GM19099 (cell line): Measurements from ENCODE around the gene QSOX2.

ENCODE experiments used
- POLR2A ChIP-seq: IDR thresholded peaks from 3 replicates; pipeline ENCODE4 v1.6.1; 2011; ENCODE audit warnings: low read depth; ENCODE audit not compliant: insufficient read length; ENCODE audit errors: extremely low read depth

Gene QSOX2

DNA sequence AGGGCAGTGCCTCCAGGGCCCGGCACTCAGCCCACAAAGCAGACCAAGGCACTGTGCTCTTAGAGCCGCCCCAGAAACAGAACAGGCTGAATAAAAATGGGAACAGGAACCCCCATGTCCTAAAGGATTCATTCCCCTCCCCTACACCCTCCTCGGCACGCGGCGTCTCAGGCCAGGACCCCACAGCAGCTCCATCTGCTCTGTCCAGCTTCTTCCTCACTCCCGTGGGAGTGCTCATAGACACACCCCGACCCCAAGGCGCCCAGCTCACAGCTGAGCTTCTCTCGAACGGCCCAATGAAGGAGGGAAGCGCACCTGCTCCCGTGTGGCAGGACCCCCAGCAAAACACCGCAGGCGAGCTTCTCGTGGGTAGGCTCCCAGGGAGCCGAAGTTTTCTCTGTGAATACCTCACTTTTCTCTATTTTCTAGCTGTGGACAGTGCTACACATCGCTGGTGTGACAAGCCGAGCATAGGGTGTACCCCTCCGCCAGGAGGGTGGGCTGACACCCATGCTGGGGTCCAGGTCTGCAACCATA lies 15.4 kb upstream of the QSOX2 start:
- TF ChIP-seq POLR2A, result no peak

DNA sequence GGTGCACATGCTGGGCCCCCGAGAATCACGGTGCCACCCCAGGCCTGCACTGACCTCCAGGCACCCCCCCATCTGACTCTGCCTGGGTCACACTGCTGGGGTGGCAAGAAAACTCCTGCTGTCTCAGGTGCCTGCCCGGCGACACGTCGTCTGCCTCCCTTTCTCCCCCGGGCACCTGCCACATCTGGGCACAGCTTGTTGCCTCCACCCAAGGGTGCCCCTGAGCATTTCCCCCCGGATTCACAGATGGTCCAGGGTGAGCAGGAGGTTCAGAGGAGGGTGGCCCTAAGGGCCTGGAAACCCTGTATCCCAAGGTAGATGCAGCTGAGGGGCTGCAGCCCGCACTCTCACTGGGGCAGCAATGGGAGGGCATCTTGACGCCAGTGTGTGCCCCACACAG lies 14.9 kb upstream of the QSOX2 start:
- TF ChIP-seq POLR2A, result no peak

DNA sequence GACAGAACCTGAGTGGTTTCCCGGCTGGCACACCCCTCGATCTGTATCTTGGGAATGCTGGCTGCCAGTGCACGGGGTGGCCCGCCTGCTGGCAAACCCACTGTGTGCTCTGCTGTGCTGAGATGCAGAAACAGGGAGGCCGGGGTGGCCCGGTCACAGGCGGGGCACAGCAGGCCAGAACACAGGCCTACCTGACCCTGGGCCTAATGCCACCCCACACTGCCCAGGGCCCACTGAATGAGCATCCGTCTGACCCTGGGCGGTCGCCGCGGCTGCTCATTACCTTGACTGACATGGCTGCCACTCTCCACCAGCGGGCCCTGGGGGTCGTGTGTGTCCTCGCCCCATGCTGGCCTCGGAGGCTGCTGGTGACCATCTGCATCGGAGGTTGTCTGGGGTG lies 14.2 kb upstream of the QSOX2 start:
- TF ChIP-seq POLR2A, result no peak

DNA sequence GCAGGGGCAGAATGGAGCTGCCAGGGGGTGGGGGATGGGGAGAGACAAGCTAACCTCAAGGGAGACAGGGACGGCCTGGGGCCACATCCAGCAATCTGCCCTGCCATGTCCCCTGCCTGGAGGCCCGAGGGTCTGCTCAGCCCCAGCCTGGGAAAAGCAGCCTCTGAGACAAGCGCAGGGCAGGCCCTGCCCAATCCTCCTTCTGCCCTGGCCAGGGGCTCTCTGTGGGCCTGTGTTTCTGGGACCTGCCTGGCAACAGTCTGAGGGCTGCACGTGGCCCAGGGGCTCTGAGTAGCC lies 13.9 kb upstream of the QSOX2 start:
- no peak for TF ChIP-seq POLR2A

DNA sequence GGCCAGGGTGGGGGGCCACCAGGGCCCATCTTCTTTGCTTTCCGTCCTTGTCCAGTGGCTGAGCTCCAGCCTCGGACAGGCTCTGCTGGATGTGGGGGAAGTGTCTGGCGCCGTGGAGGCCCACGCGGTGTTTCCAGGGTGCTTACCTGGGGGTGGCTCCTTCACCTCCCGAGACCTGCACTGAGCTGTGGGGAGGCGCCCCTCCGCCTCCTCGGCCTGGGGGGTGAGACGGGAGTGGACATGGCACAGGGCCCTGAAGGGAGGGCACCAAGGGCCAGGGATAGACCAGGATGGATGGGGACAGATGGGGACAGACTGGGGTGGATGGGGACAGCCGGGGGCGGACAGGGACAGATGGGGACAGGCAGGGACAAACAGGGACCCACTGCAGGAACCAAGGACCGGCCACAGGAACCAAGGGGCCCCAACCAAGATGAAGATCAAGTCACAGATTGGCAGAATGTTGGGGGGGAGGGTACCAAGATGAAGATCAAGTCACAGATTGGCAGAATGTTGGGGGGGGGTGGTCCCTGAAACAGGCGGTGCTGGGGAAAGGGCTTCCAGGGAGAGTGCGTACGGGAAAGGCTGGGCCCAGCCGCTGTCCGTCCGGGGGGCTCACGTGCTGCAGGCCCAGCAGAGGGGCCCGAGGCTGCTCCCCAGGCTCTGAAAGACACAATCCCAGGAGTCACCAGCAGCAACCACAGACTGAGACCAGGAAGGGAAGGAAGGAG lies 13.3 kb upstream of the QSOX2 start:
- TF ChIP-seq POLR2A, result no peak

DNA sequence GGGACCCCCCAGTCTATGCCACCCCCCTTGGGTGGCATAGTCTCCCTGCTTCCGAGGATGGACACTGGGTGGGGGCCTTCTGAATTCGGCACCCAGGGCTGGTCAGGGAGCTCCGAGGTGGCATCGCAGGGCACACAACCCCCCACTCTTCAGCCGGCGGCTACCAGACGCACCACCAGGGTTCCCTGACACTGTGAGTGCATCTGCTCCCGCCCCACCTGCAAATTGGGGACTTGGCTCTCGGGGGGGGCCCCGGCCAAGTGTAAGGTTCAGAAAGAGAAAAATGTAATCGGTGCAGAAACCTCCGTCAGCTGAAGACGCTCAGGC lies 12.7 kb upstream of the QSOX2 start:
- no peak for TF ChIP-seq POLR2A

DNA sequence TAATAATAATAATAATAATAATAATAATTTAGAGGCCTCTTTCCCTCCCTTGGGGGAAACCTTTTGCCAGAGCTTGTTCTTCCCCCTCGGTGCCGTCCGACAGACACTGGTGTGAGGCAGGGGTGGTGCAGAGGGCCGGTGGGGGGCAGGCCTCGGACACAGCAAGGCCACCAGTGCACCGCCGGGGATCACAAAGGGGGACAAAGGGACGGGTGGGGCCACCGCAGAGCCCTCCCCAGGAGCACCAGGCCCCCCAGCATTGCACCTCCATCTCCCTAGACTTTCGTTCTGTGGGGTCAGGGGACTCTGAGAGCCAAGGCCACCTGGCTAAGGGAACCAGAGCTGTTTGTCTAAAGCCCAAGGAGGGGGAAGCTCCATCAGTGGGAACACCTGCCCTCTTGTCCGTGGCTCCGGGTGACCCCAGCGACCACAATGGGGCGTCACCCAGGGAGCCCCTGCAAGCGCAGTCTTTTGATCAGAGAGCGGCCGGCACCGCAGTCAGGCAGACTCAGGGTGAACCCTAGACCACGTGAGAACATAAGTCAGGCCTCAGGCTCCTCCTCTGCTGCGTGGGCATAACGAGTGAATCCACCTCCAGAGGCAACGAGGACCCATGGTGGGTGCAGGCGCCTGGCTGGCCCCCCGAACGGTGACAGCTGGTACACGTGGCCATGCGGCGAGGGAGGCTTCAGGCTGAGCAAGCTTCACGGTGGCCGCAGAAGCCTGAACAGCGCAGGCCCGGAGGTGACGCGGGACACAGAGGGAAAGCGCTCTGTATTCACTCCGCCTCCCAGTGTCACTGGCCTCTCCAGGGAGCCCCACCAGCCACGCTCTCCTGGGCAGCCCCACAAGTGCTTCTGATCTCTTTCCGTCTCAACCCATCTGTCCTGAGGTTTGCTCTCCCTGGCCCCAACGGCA lies 12.0 kb upstream of the QSOX2 start:
- TF ChIP-seq POLR2A, result no peak

DNA sequence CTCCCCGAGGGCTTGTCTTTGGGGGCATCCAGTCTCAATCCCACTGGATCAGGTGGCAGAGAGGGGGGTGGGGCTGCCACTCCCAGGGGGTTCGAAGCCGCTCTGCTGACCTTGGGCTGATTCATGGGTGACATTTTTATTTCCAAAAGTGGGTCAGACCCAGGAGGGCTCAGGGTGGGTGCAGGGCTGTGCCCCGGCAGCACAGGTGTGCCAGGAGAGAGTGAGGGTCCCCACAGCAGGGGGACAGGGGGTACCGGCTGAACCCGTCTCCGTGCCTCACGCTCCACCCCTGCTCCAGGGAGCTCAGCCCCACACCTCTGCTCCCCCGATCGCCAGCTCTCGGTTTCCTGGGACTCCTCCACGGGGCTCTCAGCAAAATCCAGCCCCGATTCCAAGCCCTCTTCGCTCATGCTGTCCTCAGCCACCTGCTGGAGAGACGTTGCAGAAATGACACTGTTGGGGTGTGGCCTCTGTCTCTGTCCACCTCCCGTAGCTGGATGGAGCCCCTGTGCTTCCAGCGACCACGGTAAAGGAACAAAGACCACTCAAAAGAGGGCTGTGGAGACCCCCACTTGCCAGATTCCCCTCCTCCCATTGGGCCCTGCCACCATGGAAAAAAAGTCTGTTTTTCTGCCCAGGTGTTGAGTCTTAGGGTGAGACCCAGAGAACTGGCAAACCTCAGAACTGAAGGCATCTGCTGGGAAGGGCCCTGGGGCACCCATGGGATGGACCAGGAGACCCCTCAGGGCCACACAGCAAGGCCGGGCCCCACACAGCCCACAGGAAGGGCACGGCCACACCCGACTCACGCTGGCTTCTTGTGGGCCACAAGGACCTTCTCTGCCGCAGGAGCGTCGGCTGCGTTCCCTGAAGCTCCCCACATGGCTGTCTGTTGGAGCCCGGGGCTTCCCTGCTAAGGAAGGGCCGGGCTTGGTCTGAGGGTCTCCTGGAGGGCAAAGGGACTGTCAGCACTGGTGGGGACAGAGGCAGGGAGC lies 10.6 kb upstream of the QSOX2 start:
- TF ChIP-seq POLR2A, result no peak

DNA sequence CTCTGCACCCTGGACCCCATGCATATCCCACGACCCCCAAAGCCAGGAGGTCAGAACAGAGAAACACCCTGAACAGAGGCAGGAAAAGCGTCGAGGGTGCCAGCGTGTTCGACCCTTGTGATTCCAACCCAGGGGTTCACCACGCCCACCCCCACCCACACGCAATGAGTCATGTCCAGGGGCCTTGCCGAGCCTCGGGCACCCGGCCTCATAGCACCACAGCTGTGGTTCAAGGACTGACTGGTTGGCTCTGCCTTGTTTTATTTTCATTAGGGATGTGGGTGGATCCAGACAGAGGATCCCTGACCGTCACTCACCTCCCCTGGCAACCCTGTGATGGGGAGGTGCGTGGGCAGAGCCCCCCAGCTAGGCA lies 9.5 kb upstream of the QSOX2 start:
- TF ChIP-seq POLR2A, result no peak

DNA sequence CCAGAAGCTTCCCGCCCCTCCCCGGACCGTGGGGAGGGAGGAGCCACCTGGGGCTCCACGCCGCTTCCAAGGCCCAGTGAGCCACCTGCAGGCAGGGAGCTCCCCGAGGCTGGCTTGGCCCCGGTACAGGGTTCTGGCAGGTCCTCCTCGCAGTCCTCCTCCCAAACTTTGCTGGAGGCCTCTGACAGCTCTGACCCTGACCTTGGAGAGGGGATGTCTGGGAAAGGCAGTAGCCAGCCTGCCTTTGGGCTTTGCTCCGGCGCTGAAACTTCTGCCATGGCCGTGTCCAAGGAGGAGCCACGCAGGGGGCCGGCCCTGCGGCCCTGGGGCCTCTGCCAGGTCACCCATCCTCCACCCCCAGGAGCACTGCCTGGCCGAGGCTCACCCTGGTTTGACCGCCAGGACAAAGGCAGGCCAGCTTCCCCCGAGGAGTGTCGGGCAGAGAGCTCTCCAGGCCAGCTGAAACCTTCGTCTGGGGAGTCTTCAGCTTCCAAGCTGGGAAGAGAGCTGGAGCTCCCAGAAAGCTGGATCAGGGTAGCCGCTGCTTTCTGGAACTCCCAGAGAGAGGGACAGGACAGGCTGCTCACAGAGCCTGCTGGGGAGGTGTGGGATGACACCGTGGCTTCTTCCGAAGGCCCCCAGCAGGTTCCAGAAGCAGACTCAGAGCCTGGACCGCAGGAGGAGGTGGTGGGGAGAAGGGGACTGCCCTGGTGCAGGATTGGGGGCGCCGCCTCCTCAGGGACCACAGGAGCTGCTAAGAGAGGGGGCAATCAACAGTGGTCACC lies 9.0 kb upstream of the QSOX2 start:
- TF ChIP-seq POLR2A, result no peak

DNA sequence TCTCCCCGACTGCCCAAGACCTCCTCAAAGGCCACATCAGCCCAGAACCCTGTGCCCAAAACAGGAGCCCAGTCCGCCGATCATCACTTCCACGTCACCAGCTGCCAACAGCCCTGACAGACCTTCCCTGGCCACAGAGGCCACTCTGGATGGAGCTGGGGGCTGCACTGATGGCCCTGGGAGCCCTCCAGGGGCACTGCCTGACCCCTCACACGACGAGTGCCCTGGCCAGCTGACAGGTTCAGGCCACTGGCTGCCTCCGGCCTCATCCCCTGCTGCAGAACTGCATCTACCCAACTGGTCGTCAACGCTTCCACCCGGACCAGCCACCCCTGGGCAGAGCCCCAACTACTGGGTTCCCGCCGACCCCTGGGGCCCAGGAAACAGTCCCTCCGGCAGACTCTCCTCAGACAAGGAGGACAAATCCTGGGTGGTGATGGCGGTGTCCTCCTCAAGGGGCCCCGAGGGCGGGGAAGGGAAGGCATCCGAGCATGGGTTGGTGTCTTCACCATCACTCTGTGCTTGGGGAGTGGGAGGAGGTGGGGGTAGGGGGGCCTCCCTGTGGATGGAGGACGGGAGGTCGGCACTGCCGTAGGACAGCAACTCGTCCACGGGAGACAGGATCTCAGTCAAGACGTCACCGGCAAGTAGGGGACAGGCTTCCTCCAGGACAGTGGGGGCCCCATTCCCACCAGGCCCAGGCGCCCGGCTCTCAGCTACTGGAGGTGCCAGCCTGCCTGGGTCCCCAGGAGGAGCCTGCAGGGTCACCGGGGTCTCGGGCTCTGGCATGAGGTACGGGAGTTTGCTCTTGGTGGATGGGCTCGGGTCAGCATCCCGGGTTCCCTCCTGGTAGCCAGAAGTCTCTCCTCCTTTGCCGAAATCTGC lies 7.9 kb upstream of the QSOX2 start:
- TF ChIP-seq POLR2A, result no peak

DNA sequence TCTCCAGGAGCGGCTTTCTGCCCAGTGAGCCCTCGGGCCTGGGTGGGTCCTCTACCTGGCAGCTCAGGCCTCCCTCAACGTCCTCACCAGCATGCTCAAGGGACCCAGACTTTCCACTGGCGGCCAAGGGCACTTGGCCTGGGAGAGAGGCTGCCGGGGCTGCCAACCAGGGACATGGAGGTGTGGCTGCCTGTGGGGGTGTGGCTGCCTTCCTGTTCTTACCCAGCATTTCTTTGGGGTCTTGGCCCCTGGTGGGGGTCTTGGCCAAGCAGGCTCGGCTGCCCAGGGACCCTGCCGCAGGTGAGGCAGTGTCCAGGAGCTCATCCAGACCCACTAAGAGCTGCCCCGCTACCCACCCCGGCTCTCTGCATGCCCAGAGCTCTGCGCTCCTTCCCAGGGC lies 7.2 kb upstream of the QSOX2 start:
- TF ChIP-seq POLR2A, result no peak

DNA sequence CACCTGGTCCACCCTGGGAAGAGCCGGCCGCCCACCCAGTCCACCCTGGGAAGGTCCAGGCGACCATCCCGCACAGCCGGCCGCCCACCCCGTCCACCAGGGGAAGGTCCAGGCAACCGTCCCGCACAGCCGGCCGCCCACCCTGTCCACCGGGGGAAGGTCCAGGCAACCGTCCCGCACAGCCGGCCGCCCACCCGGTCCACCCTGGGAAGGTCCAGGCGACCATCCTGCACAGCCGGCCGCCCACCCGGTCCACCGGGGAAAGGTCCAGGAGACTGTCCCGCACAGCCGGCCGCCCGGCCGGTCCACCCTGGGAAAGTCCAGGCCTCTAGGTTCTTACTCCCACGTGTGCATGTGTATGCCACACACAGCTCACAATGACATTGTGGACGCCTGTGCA lies 6.7 kb upstream of the QSOX2 start:
- TF ChIP-seq POLR2A, result no peak
